GM23338 (cell line): Measurements from ENCODE around the gene RNF112. TPM values are rescaled to one million over a fixed set of nuclear protein-coding genes. Genes with fewer than 3 reads are reported as not detected.

Source experiments
- ATAC-seq: fragments of 200-7000 bp; cut with Tn5 transposase; 3 replicates; pipeline ENCODE4 v1.9.1; 2020
- DNase-seq: peaks from one replicate; pipeline ENCODE4 v3.0.0-alpha.2; 2015; ENCODE audit warnings: low spot score
- H2AFZ ChIP-seq: fragments of 200-600 bp; sonication (generic); 2 replicates; pipeline ENCODE4 v1.8.0; 2016; ENCODE audit warnings: antibody characterized with exemption, mild to moderate bottlenecking, moderate library complexity
- H3F3A ChIP-seq: fragments of 200-600 bp; sonication (generic); replicated peaks from 2 replicates; pipeline ENCODE4 v1.8.0; 2017; ENCODE audit warnings: antibody characterized with exemption, mixed run types, low read depth
- H3K27ac ChIP-seq: fragments of 200-600 bp; sonication (generic); 2 replicates; pipeline ENCODE4 v1.6.1; 2016; ENCODE audit warnings: low read depth
- H3K27me3 ChIP-seq: fragments of 200-600 bp; sonication (generic); 2 replicates; pipeline ENCODE4 v1.8.0; 2016; ENCODE audit warnings: mild to moderate bottlenecking, mixed run types, moderate library complexity; ENCODE audit not compliant: insufficient read depth
- H3K36me3 ChIP-seq: fragments of 200-600 bp; sonication (generic); 2 replicates; pipeline ENCODE4 v1.8.0; 2016; ENCODE audit warnings: mild to moderate bottlenecking; ENCODE audit not compliant: insufficient read depth
- H3K4me1 ChIP-seq: fragments of 200-600 bp; sonication (generic); 2 replicates; pipeline ENCODE4 v1.8.0; 2016; ENCODE audit warnings: mild to moderate bottlenecking, moderate library complexity; ENCODE audit not compliant: insufficient read depth
- H3K4me2 ChIP-seq: fragments of 200-600 bp; sonication (generic); 2 replicates; pipeline ENCODE4 v1.7.1; 2017; ENCODE audit warnings: mixed run types
- H3K4me3 ChIP-seq: fragments of 200-600 bp; sonication (generic); 2 replicates; pipeline ENCODE4 v1.6.1; 2016; ENCODE audit warnings: mixed run types
- H3K79me2 ChIP-seq: fragments of 200-600 bp; sonication (generic); replicated peaks from 2 replicates; pipeline ENCODE4 v1.8.0; 2017; ENCODE audit warnings: mild to moderate bottlenecking; ENCODE audit not compliant: insufficient read depth
- H3K9me2 ChIP-seq: fragments of 200-600 bp; sonication (generic); 2 replicates; pipeline ENCODE4 v1.8.0; 2017; ENCODE audit not compliant: insufficient read depth
- H4K20me1 ChIP-seq: fragments of 200-600 bp; sonication (generic); replicated peaks from 2 replicates; pipeline ENCODE4 v1.8.0; 2017; ENCODE audit warnings: mild to moderate bottlenecking; ENCODE audit not compliant: insufficient read depth
- H3K27ac Mint-ChIP-seq: 2 replicates; pipeline ENCODE4 v1.8.0; 2020; ENCODE audit warnings: inconsistent platforms, mild to moderate bottlenecking, moderate library complexity, mixed read lengths
- H3K27me3 Mint-ChIP-seq: 3 replicates; pipeline ENCODE4 v1.8.0; 2022; ENCODE audit warnings: low read depth, mild to moderate bottlenecking, moderate library complexity, mixed read lengths, inconsistent platforms; ENCODE audit not compliant: insufficient read depth, poor library complexity
- H3K36me3 Mint-ChIP-seq: 3 replicates; pipeline ENCODE4 v1.8.0; 2021; ENCODE audit warnings: low read depth, mild to moderate bottlenecking, inconsistent platforms, moderate library complexity, mixed read lengths
- H3K4me1 Mint-ChIP-seq: 3 replicates; pipeline ENCODE4 v1.8.0; 2020; ENCODE audit warnings: mild to moderate bottlenecking, inconsistent platforms, mixed read lengths
- H3K4me3 Mint-ChIP-seq: 3 replicates; pipeline ENCODE4 v1.8.0; 2021; ENCODE audit warnings: moderate library complexity, mild to moderate bottlenecking, inconsistent platforms, mixed read lengths
- H3K9me3 Mint-ChIP-seq: 3 replicates; pipeline ENCODE4 v1.8.0; 2020; ENCODE audit warnings: moderate library complexity, mild to moderate bottlenecking, inconsistent platforms, mixed read lengths
- CREB1 ChIP-seq: fragments of 250-450 bp; sonication (Bioruptor Pico); IDR thresholded peaks from 2 replicates; pipeline ENCODE4 v1.5.0; 2020; ENCODE audit warnings: low read depth, mild to moderate bottlenecking, moderate library complexity
- CTCF ChIP-seq, 2 experiments: fragments of 200-600 bp in 1 of 2; sonication (generic) in 1 of 2; conservative IDR thresholded peaks; 2 replicates each; pipeline versions ENCODE4 v1.5.1 to v1.6.1; 2016 to 2017; ENCODE audit warnings: antibody characterized with exemption in 2 of 2, low read depth in 2 of 2, mild to moderate bottlenecking in 2 of 2, moderate library complexity in 1 of 2
- ETS1 ChIP-seq: IDR thresholded peaks from 2 replicates; pipeline ENCODE4 v1.6.1; 2016; ENCODE audit warnings: antibody characterized with exemption
- EZH2 ChIP-seq: fragments of 200-600 bp; sonication (generic); IDR thresholded peaks from one replicate; pipeline ENCODE4 v1.8.0; 2017; ENCODE audit warnings: antibody characterized with exemption, mild to moderate bottlenecking, low read depth; ENCODE audit not compliant: unreplicated experiment
- EZH2phosphoT487 ChIP-seq: fragments of 200-600 bp; sonication (generic); IDR thresholded peaks from one replicate; pipeline ENCODE4 v1.8.1; 2018; ENCODE audit warnings: antibody characterized with exemption; ENCODE audit not compliant: unreplicated experiment
- JUNB ChIP-seq: IDR thresholded peaks from one replicate; pipeline ENCODE4 v1.6.1; 2016; ENCODE audit warnings: antibody characterized with exemption; ENCODE audit not compliant: unreplicated experiment
- NANOG ChIP-seq: IDR thresholded peaks from 2 replicates; pipeline ENCODE4 v1.6.1; 2016; ENCODE audit warnings: antibody characterized with exemption, borderline replicate concordance
- POLR2AphosphoS5 ChIP-seq: IDR thresholded peaks from 2 replicates; pipeline ENCODE4 v1.6.1; 2016; ENCODE audit warnings: antibody characterized with exemption, low read depth
- REST ChIP-seq: IDR thresholded peaks from one replicate; pipeline ENCODE4 v1.6.1; 2018; ENCODE audit warnings: antibody characterized with exemption; ENCODE audit not compliant: unreplicated experiment
- STAT1 ChIP-seq: IDR thresholded peaks from one replicate; pipeline ENCODE4 v1.6.1; 2016; ENCODE audit warnings: antibody characterized with exemption; ENCODE audit not compliant: unreplicated experiment
- ZNF114 ChIP-seq: fragments of 250-450 bp; sonication (Bioruptor Pico); IDR thresholded peaks from 2 replicates; pipeline ENCODE4 v1.5.0; 2020; ENCODE audit warnings: mild to moderate bottlenecking, moderate library complexity
- ZNF331 ChIP-seq: fragments of 250-450 bp; sonication (Bioruptor Pico); IDR thresholded peaks from 2 replicates; pipeline ENCODE4 v1.5.0; 2020; ENCODE audit warnings: low read depth, mild to moderate bottlenecking, moderate library complexity
- ZNF462 ChIP-seq: fragments of 250-450 bp; sonication (Bioruptor Pico); IDR thresholded peaks from 2 replicates; pipeline ENCODE4 v1.5.0; 2020; ENCODE audit warnings: mild to moderate bottlenecking, moderate library complexity
- polyA plus RNA-seq: library from polyadenylated mRNA; unstranded; fragments of >200 nt; fragmentation: Nextera tagmentation; extraction: Ambion mirVana; gene quantifications from 2 replicates; pipeline ENCODE4 v1.2.1, GENCODE V29; 2016
- total RNA-seq: library from RNA; depleted of rRNA; stranded (reverse); fragments of >200 nt; shearing (Covaris generic); gene quantifications from 2 replicates; pipeline ENCODE4 v1.2.3, GENCODE V29; 2014

The RNF112 gene
- total and polyA plus RNA-seq, 2 experiments from 2014 or later = 0.42 to 4.1 TPM

- H3F3A ChIP-seq = peaks cover 19% of the 10 kb centered on the region
- H3K4me1 ChIP-seq = peaks cover 9% of the 10 kb centered on the region
- no peak overlapping the region for H3K27ac ChIP-seq
- no peak overlapping the region for H3K4me3 ChIP-seq
- peaks cover 10% of the 10 kb centered on the region for H3K36me3 ChIP-seq
- no peak overlapping the region for H3K4me3 Mint-ChIP-seq
- no peaks in the 10 kb centered on the region for H3K9me2 ChIP-seq
- no peak overlapping the region for H3K4me2 ChIP-seq
- no peak overlapping the region for H2AFZ ChIP-seq
- peaks cover 13% of the 10 kb centered on the region for H4K20me1 ChIP-seq
- TF ChIP-seq NANOG = no peak
- TF ChIP-seq ZNF462 (CRISPR knock-in tag) = no peak
- no peak for TF ChIP-seq EZH2
- TF ChIP-seq EZH2phosphoT487 = no peak
- TF ChIP-seq ETS1 = no peak
- TF ChIP-seq REST = no peak
- TF ChIP-seq CREB1 (CRISPR knock-in tag) = no peak
- TF ChIP-seq JUNB = no peak
- no peak for TF ChIP-seq ZNF331
- no peak for TF ChIP-seq CTCF (conservative IDR thresholded peaks at IDR 0.05; ENCODE audit: low read depth in 2 of 2)
- no peak for TF ChIP-seq STAT1
- TF ChIP-seq POLR2AphosphoS5 = no peak
- no peak for TF ChIP-seq ZNF114 (CRISPR knock-in tag)
- peaks cover 30% of the 10 kb centered on the region for H3K4me1 Mint-ChIP-seq
- H3K79me2 ChIP-seq = peaks cover 29% of the 10 kb centered on the region
- H3K9me3 Mint-ChIP-seq = no peaks in the 10 kb centered on the region; the same call in 2 of the 3 replicates
- H3K27me3 ChIP-seq = no peaks in the 10 kb centered on the region
- H3K36me3 Mint-ChIP-seq = peaks cover 68% of the 10 kb centered on the region
- peaks cover 12% of the 10 kb centered on the region for H3K27me3 Mint-ChIP-seq
- no peak for DNase-seq
- ATAC-seq = no peak
- H3K27ac Mint-ChIP-seq = no peak overlapping the region
Measured at GRCh38 chr17:19381741-19382444, 29.1 kb upstream of the RNF112 start.
